Parathyroid adenoma (tissue), 2 donors: ENCODE measurements around the gene NPBWR2.

Experiments used
- H2AFZ ChIP-seq: fragments of 300-600 bp; sonication (generic); one replicate; pipeline ENCODE4 v1.7.0; 2017; ENCODE audit warnings: antibody characterized with exemption, mild to moderate bottlenecking
- H3K27ac ChIP-seq: fragments of 300-600 bp; sonication (generic); one replicate; pipeline ENCODE4 v1.7.0; 2017
- H3K27me3 ChIP-seq: fragments of 300-600 bp; sonication (generic); one replicate; pipeline ENCODE4 v1.7.0; 2017; ENCODE audit warnings: low read length; ENCODE audit not compliant: control insufficient read depth, insufficient read depth
- H3K36me3 ChIP-seq: fragments of 300-600 bp; sonication (generic); one replicate; pipeline ENCODE4 v1.7.0; 2017; ENCODE audit warnings: low read length; ENCODE audit not compliant: control insufficient read depth, insufficient read depth
- H3K4me1 ChIP-seq: fragments of 300-600 bp; sonication (generic); one replicate; pipeline ENCODE4 v1.7.0; 2017; ENCODE audit warnings: control low read depth
- H3K4me2 ChIP-seq: fragments of 300-600 bp; sonication (generic); one replicate; pipeline ENCODE4 v1.7.0; 2017; ENCODE audit warnings: low read length
- H3K4me3 ChIP-seq: fragments of 300-600 bp; sonication (generic); one replicate; pipeline ENCODE4 v1.7.0; 2017; ENCODE audit warnings: low read depth, low read length
- H3K79me2 ChIP-seq: fragments of 300-600 bp; sonication (generic); one replicate; pipeline ENCODE4 v1.7.0; 2017; ENCODE audit warnings: control low read depth
- H3K9ac ChIP-seq: fragments of 300-600 bp; sonication (generic); one replicate; pipeline ENCODE4 v1.7.0; 2017; ENCODE audit warnings: mild to moderate bottlenecking
- H3K9me3 ChIP-seq: fragments of 300-600 bp; sonication (generic); one replicate; pipeline ENCODE4 v1.7.0; 2017; ENCODE audit warnings: low read length; ENCODE audit not compliant: control insufficient read depth
- TF ChIP-seq, protein P1 (sequence below): fragments of 300-600 bp; sonication (generic); IDR thresholded peaks from one replicate; pipeline ENCODE4 v1.7.0; 2017; ENCODE audit warnings: antibody characterized with exemption, mild to moderate bottlenecking
- donor health status: primary hyperparathyroidism.

NPBWR2 gene

DNA sequence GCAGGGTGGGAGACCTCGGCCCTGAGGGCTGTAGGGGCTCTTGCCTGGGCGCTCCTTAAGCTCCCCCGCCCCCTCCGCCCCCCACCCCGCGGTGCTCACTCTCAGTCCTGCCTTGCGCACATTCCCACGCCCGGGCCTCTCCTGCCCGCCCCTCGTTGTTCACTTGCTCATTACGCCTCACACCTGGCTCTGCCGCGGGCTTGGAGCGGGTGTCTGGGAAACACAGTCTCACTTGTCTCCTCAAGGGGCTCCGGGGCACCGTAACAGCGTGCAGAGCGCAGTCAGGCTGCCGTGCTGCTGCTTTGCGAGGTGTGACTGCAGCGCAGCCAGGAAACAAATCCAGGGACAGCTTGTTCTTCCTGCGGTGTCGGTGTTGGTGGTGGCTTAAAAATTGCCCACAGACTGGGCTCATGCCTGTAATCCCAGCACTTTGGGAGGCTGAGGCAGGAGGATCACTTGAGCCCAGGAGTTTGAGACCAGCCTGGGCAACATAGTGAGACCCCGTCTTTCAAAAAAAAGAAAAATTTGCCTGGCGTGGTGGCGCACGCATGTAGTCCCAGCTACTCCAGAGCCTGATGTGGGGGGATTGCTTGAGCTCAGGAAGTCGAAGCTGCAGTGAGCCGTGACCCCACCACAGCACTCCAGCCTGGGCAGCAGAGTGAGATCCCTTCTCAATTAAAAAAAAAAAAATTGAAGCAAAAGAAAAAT lies 4.6 kb downstream of the NPBWR2 start:
- Histone ChIP-seq H3K27me3 (no peaks in the 10 kb centered on the region), H3K79me2 (peaks cover 22% of the 10 kb centered on the region), H2AFZ (peak overlapping the region; percentile 94), H3K9ac (no peak overlapping the region), H3K4me3 (no peak overlapping the region), H3K4me2 (no peak overlapping the region), H3K9me3 (no peaks in the 10 kb centered on the region), H3K27ac (peak overlapping the region; percentile 69), H3K4me1 (peaks cover 21% of the 10 kb centered on the region), H3K36me3 (no peaks in the 10 kb centered on the region)
- TF ChIP-seq, protein P1, sequence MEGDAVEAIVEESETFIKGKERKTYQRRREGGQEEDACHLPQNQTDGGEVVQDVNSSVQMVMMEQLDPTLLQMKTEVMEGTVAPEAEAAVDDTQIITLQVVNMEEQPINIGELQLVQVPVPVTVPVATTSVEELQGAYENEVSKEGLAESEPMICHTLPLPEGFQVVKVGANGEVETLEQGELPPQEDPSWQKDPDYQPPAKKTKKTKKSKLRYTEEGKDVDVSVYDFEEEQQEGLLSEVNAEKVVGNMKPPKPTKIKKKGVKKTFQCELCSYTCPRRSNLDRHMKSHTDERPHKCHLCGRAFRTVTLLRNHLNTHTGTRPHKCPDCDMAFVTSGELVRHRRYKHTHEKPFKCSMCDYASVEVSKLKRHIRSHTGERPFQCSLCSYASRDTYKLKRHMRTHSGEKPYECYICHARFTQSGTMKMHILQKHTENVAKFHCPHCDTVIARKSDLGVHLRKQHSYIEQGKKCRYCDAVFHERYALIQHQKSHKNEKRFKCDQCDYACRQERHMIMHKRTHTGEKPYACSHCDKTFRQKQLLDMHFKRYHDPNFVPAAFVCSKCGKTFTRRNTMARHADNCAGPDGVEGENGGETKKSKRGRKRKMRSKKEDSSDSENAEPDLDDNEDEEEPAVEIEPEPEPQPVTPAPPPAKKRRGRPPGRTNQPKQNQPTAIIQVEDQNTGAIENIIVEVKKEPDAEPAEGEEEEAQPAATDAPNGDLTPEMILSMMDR, result no peak

DNA sequence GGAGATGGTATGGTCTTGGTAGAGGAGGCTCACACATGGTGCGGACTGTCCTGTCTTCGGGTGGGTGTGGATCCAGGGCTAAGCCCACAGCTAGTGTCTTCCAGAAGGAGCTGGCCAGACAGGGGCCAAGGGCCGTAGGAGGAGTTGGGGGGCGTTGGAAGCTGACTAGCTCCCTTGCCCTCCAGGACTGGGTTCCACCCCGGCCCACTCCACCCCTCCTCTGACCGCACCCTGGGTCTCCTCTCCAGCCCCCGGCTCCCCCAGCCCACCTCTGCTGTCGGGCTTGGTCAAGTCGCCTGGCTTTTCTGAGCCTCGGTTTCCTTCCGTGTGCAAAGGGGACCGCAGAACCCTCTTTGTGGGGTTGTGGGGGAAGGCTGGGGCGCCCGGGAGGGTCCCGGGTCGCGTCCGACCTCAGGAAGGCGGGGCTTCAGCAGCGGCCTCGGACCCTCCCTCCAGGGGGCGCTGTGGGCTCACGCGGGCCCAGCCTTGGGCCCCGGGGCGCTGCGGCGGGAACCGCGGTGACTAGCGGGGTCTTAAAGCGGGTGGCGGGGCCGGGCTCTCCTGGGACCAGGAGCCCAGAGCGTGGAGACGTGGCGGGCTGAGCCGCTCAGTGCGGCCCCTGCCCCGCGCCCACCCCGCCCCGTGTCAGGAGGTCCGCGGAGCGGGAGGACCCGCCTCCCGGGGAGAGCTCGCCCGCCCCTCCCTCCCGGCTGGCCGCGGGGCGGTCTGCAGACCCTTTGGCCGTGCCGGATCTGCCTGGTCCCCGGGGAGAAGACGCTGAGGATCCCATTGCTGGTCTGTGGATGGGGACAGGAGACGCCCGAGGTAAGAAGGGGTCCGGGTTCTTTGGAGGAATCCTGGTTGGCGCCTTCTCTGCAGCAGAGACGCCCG lies 5.4 kb downstream of the NPBWR2 start:
- no peaks in the 10 kb centered on the region for H3K36me3 ChIP-seq
- peaks cover 22% of the 10 kb centered on the region for H3K79me2 ChIP-seq
- peak overlapping the region; percentile 69 for H3K27ac ChIP-seq
- H3K27me3 ChIP-seq, result no peaks in the 10 kb centered on the region
- peak overlapping the region; percentile 94 for H2AFZ ChIP-seq
- H3K4me1 ChIP-seq, result peaks cover 21% of the 10 kb centered on the region
- H3K9me3 ChIP-seq, result no peaks in the 10 kb centered on the region
- H3K4me3 ChIP-seq, result no peak overlapping the region
- TF ChIP-seq, protein P1, result peak; percentile 96
- no peak overlapping the region for H3K9ac ChIP-seq
- H3K4me2 ChIP-seq, result peak overlapping the region; percentile 53

DNA sequence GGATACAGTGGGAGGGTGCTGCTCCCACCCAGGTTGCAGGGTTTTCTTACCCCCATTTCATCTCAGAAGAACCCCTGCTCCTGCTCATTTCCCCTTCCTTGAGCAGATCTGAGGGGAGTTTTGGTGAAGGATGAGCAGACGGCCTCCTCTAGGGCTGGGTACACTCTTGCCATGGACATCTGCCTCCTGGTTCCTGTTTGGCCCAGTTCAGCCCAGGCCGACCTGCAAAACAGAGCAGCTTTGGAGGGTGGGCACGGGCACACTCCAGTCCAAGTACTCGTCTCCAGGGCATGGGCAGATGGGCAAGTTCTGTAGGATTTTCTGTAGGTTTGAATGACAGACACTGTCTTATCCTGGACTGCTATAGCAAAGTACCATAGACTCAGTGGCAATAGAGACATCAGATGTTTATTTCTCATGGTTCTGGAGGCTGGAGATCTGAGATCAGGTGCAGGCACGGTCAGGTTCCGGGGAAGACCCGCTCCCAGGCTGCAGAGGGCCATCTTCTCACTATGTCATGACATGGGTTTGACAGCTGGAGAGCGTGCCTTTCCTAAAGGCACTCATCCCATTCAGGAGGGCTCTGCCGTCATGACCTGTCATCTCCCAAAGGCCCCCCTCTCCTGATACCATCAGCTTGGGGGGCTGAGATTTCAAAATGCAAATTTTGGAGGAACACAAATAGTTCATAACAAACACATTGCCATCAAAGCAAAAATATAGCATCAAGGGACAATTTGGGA lies 6.2 kb downstream of the NPBWR2 start:
- no peak overlapping the region for H3K4me3 ChIP-seq
- no peak overlapping the region for H3K27ac ChIP-seq
- no peaks in the 10 kb centered on the region for H3K27me3 ChIP-seq
- no peaks in the 10 kb centered on the region for H3K36me3 ChIP-seq
- TF ChIP-seq, protein P1, result no peak
- no peak overlapping the region for H3K9ac ChIP-seq
- H3K4me2 ChIP-seq, result no peak overlapping the region
- no peaks in the 10 kb centered on the region for H3K9me3 ChIP-seq
- H2AFZ ChIP-seq, result no peak overlapping the region
- peaks cover 18% of the 10 kb centered on the region for H3K79me2 ChIP-seq
- peaks cover 24% of the 10 kb centered on the region for H3K4me1 ChIP-seq

DNA sequence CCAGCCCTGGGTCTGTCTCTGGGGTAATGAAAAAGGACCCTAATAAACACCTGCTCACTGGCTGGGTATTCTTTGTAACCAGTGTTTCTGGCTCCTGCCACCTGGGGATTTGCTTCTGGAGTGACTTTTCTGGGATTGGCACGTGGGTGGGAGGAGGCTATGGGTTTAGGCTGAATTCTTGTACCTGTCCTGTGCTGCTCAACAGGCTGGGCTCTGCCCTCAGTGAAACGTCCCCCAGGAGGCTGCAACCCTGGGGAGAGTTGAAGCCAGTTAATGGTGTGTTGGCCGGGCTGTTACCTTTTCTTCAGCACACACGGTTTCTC lies 6.8 kb downstream of the NPBWR2 start:
- H3K9me3 ChIP-seq, result no peaks in the 10 kb centered on the region
- H3K36me3 ChIP-seq, result no peaks in the 10 kb centered on the region
- no peak overlapping the region for H3K27ac ChIP-seq
- H3K9ac ChIP-seq, result no peak overlapping the region
- no peak overlapping the region for H2AFZ ChIP-seq
- no peak overlapping the region for H3K4me2 ChIP-seq
- peaks cover 14% of the 10 kb centered on the region for H3K79me2 ChIP-seq
- TF ChIP-seq, protein P1, result no peak
- peaks cover 30% of the 10 kb centered on the region for H3K4me1 ChIP-seq
- no peaks in the 10 kb centered on the region for H3K27me3 ChIP-seq
- H3K4me3 ChIP-seq, result no peak overlapping the region
